Keratinocyte (primary cell): ENCODE results near the gene ZNF362. TPM values are rescaled to one million over a fixed set of nuclear protein-coding genes. Genes with fewer than 3 reads are reported as not detected.

Experiments
- DNase-seq: peaks from one replicate; pipeline ENCODE4 v3.0.0-alpha.2; 2011; ENCODE audit warnings: low read depth, missing footprints, low spot score
- FAIRE-seq: peaks from 2 replicates; lab custom pipeline; 2011; peaks lifted over from hg19 to GRCh38; lab: Jason Lieb, UNC
- H2AFZ ChIP-seq: 2 replicates; pipeline ENCODE4 v1.6.0; 2012; ENCODE audit warnings: low read length, control low read depth, inconsistent platforms; ENCODE audit not compliant: control insufficient read depth
- H3K27ac ChIP-seq: 2 replicates; pipeline ENCODE4 v1.5.1; 2011; ENCODE audit warnings: low read length; ENCODE audit not compliant: control insufficient read depth, insufficient read depth
- H3K27me3 ChIP-seq: 3 replicates; pipeline ENCODE4 v1.6.0; 2011; ENCODE audit warnings: low read length; ENCODE audit not compliant: control insufficient read depth, insufficient read depth; ENCODE audit errors: extremely low read depth
- H3K36me3 ChIP-seq, 2 experiments: 2 replicates in 1 of 2; 3 replicates in 1 of 2; pipeline ENCODE4 v1.5.1; 2011; ENCODE audit warnings: low read length in 2 of 2, mild to moderate bottlenecking in 1 of 2; ENCODE audit not compliant: control insufficient read depth in 2 of 2, insufficient read depth in 2 of 2; ENCODE audit errors: extremely low read depth in 1 of 2
- H3K4me1 ChIP-seq: 3 replicates; pipeline ENCODE4 v1.5.1; 2011; ENCODE audit warnings: low read length; ENCODE audit not compliant: control insufficient read depth, insufficient read depth; ENCODE audit errors: extremely low read depth
- H3K4me2 ChIP-seq: 3 replicates; pipeline ENCODE4 v1.6.0; 2011; ENCODE audit warnings: low read depth, low read length; ENCODE audit not compliant: control insufficient read depth, insufficient read depth; ENCODE audit errors: extremely low read depth
- H3K4me3 ChIP-seq, 3 experiments: fragments of 200-600 bp in 1 of 3; sonication (generic) in 1 of 3; 2 replicates in 2 of 3; 3 replicates in 1 of 3; pipeline ENCODE4 v1.5.1; 2011 to 2016; ENCODE audit warnings: low read length in 3 of 3, mild to moderate bottlenecking in 3 of 3, control low read depth in 2 of 3, inconsistent platforms in 1 of 3, low read depth in 1 of 3, mixed read lengths in 1 of 3, mixed run types in 1 of 3, moderate library complexity in 1 of 3; ENCODE audit not compliant: control insufficient read depth in 2 of 3, insufficient read depth in 2 of 3; ENCODE audit errors: extremely low read depth in 1 of 3
- H3K79me2 ChIP-seq: 2 replicates; pipeline ENCODE4 v1.6.0; 2012; ENCODE audit warnings: low read length; ENCODE audit not compliant: control insufficient read depth, insufficient read depth
- H3K9ac ChIP-seq: 3 replicates; pipeline ENCODE4 v1.6.0; 2011; ENCODE audit warnings: low read length; ENCODE audit not compliant: control insufficient read depth, insufficient read depth; ENCODE audit errors: extremely low read depth
- H3K9me1 ChIP-seq: 3 replicates; pipeline ENCODE4 v1.6.0; 2011; ENCODE audit warnings: low read length; ENCODE audit not compliant: control insufficient read depth, insufficient read depth; ENCODE audit errors: extremely low read depth
- H3K9me3 ChIP-seq: 2 replicates; pipeline ENCODE4 v1.5.1; 2012; ENCODE audit warnings: low read depth, low read length; ENCODE audit not compliant: control insufficient read depth
- H4K20me1 ChIP-seq: 3 replicates; pipeline ENCODE4 v1.6.0; 2011; ENCODE audit warnings: low read length; ENCODE audit not compliant: control insufficient read depth, insufficient read depth; ENCODE audit errors: extremely low read depth
- CTCF ChIP-seq, 3 experiments: IDR thresholded peaks in 1 of 3; conservative IDR thresholded peaks in 1 of 3; optimal IDR thresholded peaks in 1 of 3; 2 replicates in 2 of 3; 3 replicates in 1 of 3; pipeline versions ENCODE3 to v1.5.1; 2011; ENCODE audit warnings: low read length in 3 of 3, mild to moderate bottlenecking in 3 of 3, moderate library complexity in 2 of 3, control low read depth in 1 of 3, inconsistent platforms in 1 of 3; ENCODE audit not compliant: insufficient read depth in 2 of 3; ENCODE audit errors: extremely low read depth in 1 of 3
- EZH2 ChIP-seq: IDR thresholded peaks from one replicate; pipeline ENCODE4 v1.6.1; 2012; ENCODE audit warnings: inconsistent platforms, mild to moderate bottlenecking, low read length, moderate library complexity
- dilution Hi-C: fragments of 300-500 bp; cut with MboI; formaldehyde crosslinking; loops from one replicate; pipeline ENCODE4 v1.7.0; 2020; ENCODE audit warnings: low sequenced_read_pairs; ENCODE audit not compliant: extremely low pct_ligation_motif_present
- polyA plus RNA-seq, 5 experiments: library from polyadenylated mRNA; depleted of rRNA in 3 of 5; stranded (reverse) in 3 of 5; stranded (forward) in 1 of 5; unstranded in 1 of 5; fragments of >200 nt; gene quantifications; 1 replicate in 1 of 5; 2 replicates in 3 of 5; 3 replicates in 1 of 5; pipeline versions ENCODE4 v1.2.1 to v1.2.3, GENCODE V29; 2011 to 2012; ENCODE audit warnings: missing spikeins in 2 of 5, low read depth in 1 of 5, low replicate concordance in 1 of 5

Gene ZNF362
- polyA plus RNA-seq, 1 donor (not counting 4 experiments of a cell fraction or from before 2014, with no cell fraction given), result 2.2 TPM

GRCh38 chr1:33280091-33280661 is 23.9 kb downstream of the ZNF362 start:
- Histone ChIP-seq H3K79me2 (no peaks in the 10 kb centered on the region), H3K4me1 (no peaks in the 10 kb centered on the region), H3K9me1 (no peaks in the 10 kb centered on the region), H2AFZ (no peak overlapping the region), H3K4me2 (no peak overlapping the region), H3K27me3 (no peaks in the 10 kb centered on the region), H3K9me3 (no peaks in the 10 kb centered on the region), H3K9ac (no peak overlapping the region), H4K20me1 (no peaks in the 10 kb centered on the region), H3K36me3 (peaks cover 0 to 4% of the 10 kb centered on the region in 2 experiments), H3K4me3 (no peak overlapping the region), H3K27ac (no peak overlapping the region)
- no peak for FAIRE-seq
- no peak for DNase-seq
- no peak for TF ChIP-seq CTCF (optimal IDR thresholded peaks at IDR 0.05 in 1 of 3, IDR thresholded peaks at IDR 0.05 in 1 of 3, conservative IDR thresholded peaks at IDR 0.05 in 1 of 3; ENCODE audit: extremely low read depth in 1 of 3, insufficient read depth in 2 of 3, low read length in 3 of 3)
- TF ChIP-seq EZH2, result no peak
- dilution Hi-C loops, result no loop called here

- no peak overlapping the region for H2AFZ ChIP-seq
- FAIRE-seq (no peak), DNase-seq (no peak)
- no peaks in the 10 kb centered on the region for H3K9me1 ChIP-seq
- TF ChIP-seq CTCF (optimal IDR thresholded peaks at IDR 0.05 in 1 of 3, IDR thresholded peaks at IDR 0.05 in 1 of 3, conservative IDR thresholded peaks at IDR 0.05 in 1 of 3; ENCODE audit: extremely low read depth in 1 of 3, insufficient read depth in 2 of 3, low read length in 3 of 3) (no peak), EZH2 (no peak)
- no peak overlapping the region for H3K9ac ChIP-seq
- H3K36me3 ChIP-seq, result peaks cover 0 to 4% of the 10 kb centered on the region in 2 experiments
- H3K4me2 ChIP-seq, result no peak overlapping the region
- H4K20me1 ChIP-seq, result no peaks in the 10 kb centered on the region
- no peak overlapping the region for H3K4me3 ChIP-seq
- no peaks in the 10 kb centered on the region for H3K27me3 ChIP-seq
- dilution Hi-C loops, result no loop called here
- no peaks in the 10 kb centered on the region for H3K4me1 ChIP-seq
- H3K9me3 ChIP-seq, result no peaks in the 10 kb centered on the region
- H3K27ac ChIP-seq, result no peak overlapping the region
- no peaks in the 10 kb centered on the region for H3K79me2 ChIP-seq
These were observed 25.4 kb downstream of the ZNF362 start for GRCh38 chr1:33281554-33282303.
